Vagina (tissue), 2 donors: ENCODE results near the gene CREBBP.

Source experiments
- POLR2A ChIP-seq, 2 donors: fragments of 450-650 bp; IDR thresholded peaks; one replicate each; pipeline ENCODE4 v1.6.1; 2017; ENCODE audit warnings: antibody characterized with exemption in 2 of 2, mild to moderate bottlenecking in 2 of 2, moderate library complexity in 2 of 2
- POLR2AphosphoS5 ChIP-seq, 2 donors: sonication (generic); formaldehyde crosslinking; IDR thresholded peaks; one replicate each; pipeline ENCODE4 v1.9.0; 2017; ENCODE audit warnings: antibody characterized with exemption in 2 of 2, mild to moderate bottlenecking in 2 of 2, low read depth in 1 of 2; ENCODE audit not compliant: insufficient read depth in 1 of 2
- TF ChIP-seq, protein P1 (sequence below), 3 experiments: fragments of 450-650 bp in 2 of 3; fragments of 200-600 bp in 1 of 3; sonication (generic) in 1 of 3; IDR thresholded peaks; one replicate each; pipeline ENCODE4 v1.5.1; 2017 to 2019; ENCODE audit warnings: antibody characterized with exemption in 3 of 3, mild to moderate bottlenecking in 2 of 3, moderate library complexity in 2 of 3

DNA sequence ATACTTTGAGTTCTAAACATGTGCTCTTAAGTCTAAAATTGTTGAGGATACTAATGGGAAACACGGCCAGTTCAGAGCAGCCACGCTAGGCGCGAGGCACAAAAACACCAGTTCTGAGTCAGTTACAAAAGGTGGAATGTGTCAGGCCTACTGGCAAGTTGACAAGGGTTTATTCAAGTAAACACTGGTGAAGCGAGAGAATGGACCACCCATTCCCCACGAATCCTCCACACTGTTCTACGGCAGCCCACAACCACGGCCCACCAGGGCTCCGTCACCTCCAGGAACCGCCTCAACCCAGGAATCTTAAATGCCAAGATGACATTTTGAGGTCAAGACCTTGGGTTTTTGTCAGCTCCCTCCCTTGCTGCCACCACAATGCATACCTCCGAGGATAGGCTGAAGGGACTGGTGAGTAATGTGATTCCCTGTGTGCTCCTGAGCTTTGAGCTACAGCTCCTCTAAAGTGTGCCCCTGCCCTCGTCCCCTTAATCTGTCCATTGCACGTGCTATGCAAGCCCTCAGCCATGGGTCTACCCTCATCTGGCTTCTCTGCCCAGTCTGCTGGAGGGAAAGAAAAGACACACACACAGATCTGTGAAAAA is 134.7 kb downstream of the CREBBP start:
- TF ChIP-seq, protein P1, sequence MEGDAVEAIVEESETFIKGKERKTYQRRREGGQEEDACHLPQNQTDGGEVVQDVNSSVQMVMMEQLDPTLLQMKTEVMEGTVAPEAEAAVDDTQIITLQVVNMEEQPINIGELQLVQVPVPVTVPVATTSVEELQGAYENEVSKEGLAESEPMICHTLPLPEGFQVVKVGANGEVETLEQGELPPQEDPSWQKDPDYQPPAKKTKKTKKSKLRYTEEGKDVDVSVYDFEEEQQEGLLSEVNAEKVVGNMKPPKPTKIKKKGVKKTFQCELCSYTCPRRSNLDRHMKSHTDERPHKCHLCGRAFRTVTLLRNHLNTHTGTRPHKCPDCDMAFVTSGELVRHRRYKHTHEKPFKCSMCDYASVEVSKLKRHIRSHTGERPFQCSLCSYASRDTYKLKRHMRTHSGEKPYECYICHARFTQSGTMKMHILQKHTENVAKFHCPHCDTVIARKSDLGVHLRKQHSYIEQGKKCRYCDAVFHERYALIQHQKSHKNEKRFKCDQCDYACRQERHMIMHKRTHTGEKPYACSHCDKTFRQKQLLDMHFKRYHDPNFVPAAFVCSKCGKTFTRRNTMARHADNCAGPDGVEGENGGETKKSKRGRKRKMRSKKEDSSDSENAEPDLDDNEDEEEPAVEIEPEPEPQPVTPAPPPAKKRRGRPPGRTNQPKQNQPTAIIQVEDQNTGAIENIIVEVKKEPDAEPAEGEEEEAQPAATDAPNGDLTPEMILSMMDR (IDR thresholded peaks at IDR 0.05): no peak
- TF ChIP-seq POLR2A (IDR thresholded peaks at IDR 0.05) (no peak), POLR2AphosphoS5 (IDR thresholded peaks at IDR 0.05; ENCODE audit: insufficient read depth in 1 of 2, low read depth in 1 of 2) (no peak)
